Muscle of leg (tissue), 11 donors: Measurements from ENCODE around the gene NOTCH4. TPM values are rescaled to one million over a fixed set of nuclear protein-coding genes. Genes with fewer than 3 reads are reported as not detected.

Experiments used
- DNase-seq: peaks from one replicate; pipeline ENCODE4 v3.0.0; 2013
- H3K27ac ChIP-seq: one replicate; pipeline ENCODE4 v1.5.1; 2013; ENCODE audit warnings: mild to moderate bottlenecking, low read length, control low read depth
- H3K27me3 ChIP-seq: one replicate; pipeline ENCODE4 v1.6.1; 2013; ENCODE audit warnings: low read length; ENCODE audit not compliant: control insufficient read depth, insufficient read depth
- H3K36me3 ChIP-seq: one replicate; pipeline ENCODE4 v1.6.1; 2013; ENCODE audit warnings: low read length; ENCODE audit not compliant: control insufficient read depth, insufficient read depth
- H3K4me1 ChIP-seq: one replicate; pipeline ENCODE4 v1.6.1; 2013; ENCODE audit warnings: low read length; ENCODE audit not compliant: control insufficient read depth, insufficient read depth
- H3K4me3 ChIP-seq: one replicate; pipeline ENCODE4 v1.5.1; 2013; ENCODE audit warnings: low read length, control low read depth
- H3K9me3 ChIP-seq: replicated peaks from 2 replicates; pipeline ENCODE4 v1.6.1; 2013; ENCODE audit warnings: low read depth, low read length; ENCODE audit not compliant: control insufficient read depth
- WGBS: methylation state at CpG from one replicate; pipeline ENCODE4 v1.1.5; 2013; ENCODE audit warnings: missing lambda C conversion rate; ENCODE audit not compliant: insufficient coverage; 5-methylcytosine and 5-hydroxymethylcytosine counted together
- polyA plus RNA-seq, 8 donors: library from polyadenylated mRNA; unstranded; fragments of 120-200 nt; gene quantifications; one replicate each; pipeline versions ENCODE4 v1.2.1 to v1.2.3, GENCODE V29; 2013; ENCODE audit warnings: inconsistent platforms in 1 of 8, low replicate concordance in 1 of 8; ENCODE audit not compliant: insufficient read length in 8 of 8, insufficient read depth in 1 of 8
- total RNA-seq: library from RNA; stranded (reverse); fragments of 120-200 nt; gene quantifications from one replicate; pipeline ENCODE4 v1.2.4, GENCODE V29; 2013

The NOTCH4 gene
- total and polyA plus RNA-seq, 9 donors, result 14.0 to 30.4 (median 22.8) TPM

GRCh38 chr6:32175322-32175710 is 48.6 kb downstream of the NOTCH4 start:
- WGBS, result 17% methylated on average over 2 of the region's 2 CpGs
- H3K36me3 ChIP-seq, result peaks cover 22% of the 10 kb centered on the region
- peak overlapping the region; percentile 92 for H3K4me3 ChIP-seq
- H3K27ac ChIP-seq, result peak overlapping the region; percentile 76
- peaks cover 44% of the 10 kb centered on the region for H3K4me1 ChIP-seq
- no peaks in the 10 kb centered on the region for H3K27me3 ChIP-seq
- peak; percentile 36 for DNase-seq
- no peaks in the 10 kb centered on the region for H3K9me3 ChIP-seq

- Histone ChIP-seq H3K27ac (no peak overlapping the region), H3K4me1 (peaks cover 36% of the 10 kb centered on the region), H3K4me3 (no peak overlapping the region), H3K36me3 (peaks cover 26% of the 10 kb centered on the region), H3K27me3 (no peaks in the 10 kb centered on the region), H3K9me3 (no peaks in the 10 kb centered on the region)
- DNase-seq, result peak; percentile 4
- 100% methylated on average over 1 of the region's 1 CpG for WGBS
These were observed 49.5 kb downstream of the NOTCH4 start for GRCh38 chr6:32174416-32174815.

GRCh38 chr6:32173051-32173727 is 50.7 kb downstream of the NOTCH4 start:
- no peak overlapping the region for H3K4me3 ChIP-seq
- H3K36me3 ChIP-seq, result peaks cover 37% of the 10 kb centered on the region
- WGBS, result 80% methylated on average over 4 of the region's 4 CpGs
- no peaks in the 10 kb centered on the region for H3K9me3 ChIP-seq
- H3K4me1 ChIP-seq, result peaks cover 27% of the 10 kb centered on the region
- no peaks in the 10 kb centered on the region for H3K27me3 ChIP-seq
- no peak overlapping the region for H3K27ac ChIP-seq
- DNase-seq, result peak; percentile 6

- DNase-seq, result no peak
- H3K36me3 ChIP-seq, result peaks cover 57% of the 10 kb centered on the region
These were observed 52.6 kb downstream of the NOTCH4 start for GRCh38 chr6:32171234-32171633.

GRCh38 chr6:32170294-32170693 is 53.6 kb downstream of the NOTCH4 start:
- peak; percentile 3 for DNase-seq
- Histone ChIP-seq H3K4me3 (no peak overlapping the region), H3K9me3 (no peaks in the 10 kb centered on the region), H3K27me3 (no peaks in the 10 kb centered on the region), H3K4me1 (peaks cover 12% of the 10 kb centered on the region), H3K27ac (no peak overlapping the region), H3K36me3 (peaks cover 60% of the 10 kb centered on the region)
- 88% methylated on average over 3 of the region's 11 CpGs for WGBS

More at GRCh38 chr6:32171234-32171633, 52.6 kb downstream of the NOTCH4 start:
- no peaks in the 10 kb centered on the region for H3K9me3 ChIP-seq
- H3K27me3 ChIP-seq, result no peaks in the 10 kb centered on the region
- no peak overlapping the region for H3K27ac ChIP-seq
- H3K4me1 ChIP-seq, result peaks cover 16% of the 10 kb centered on the region
- no peak overlapping the region for H3K4me3 ChIP-seq
- WGBS, result 96% methylated on average over 6 of the region's 6 CpGs

GRCh38 chr6:32168807-32169591 is 54.9 kb downstream of the NOTCH4 start:
- Histone ChIP-seq H3K4me3 (no peak overlapping the region), H3K27me3 (no peaks in the 10 kb centered on the region), H3K36me3 (peaks cover 66% of the 10 kb centered on the region), H3K9me3 (no peaks in the 10 kb centered on the region), H3K4me1 (peaks cover 7% of the 10 kb centered on the region), H3K27ac (no peak overlapping the region)
- DNase-seq, result peak; percentile 4
- 90% methylated on average over 9 of the region's 11 CpGs for WGBS

GRCh38 chr6:32168350-32168749 is 55.5 kb downstream of the NOTCH4 start:
- peaks cover 68% of the 10 kb centered on the region for H3K36me3 ChIP-seq
- no peaks in the 10 kb centered on the region for H3K9me3 ChIP-seq
- no peaks in the 10 kb centered on the region for H3K27me3 ChIP-seq
- 100% methylated on average over 1 of the region's 2 CpGs for WGBS
- H3K4me3 ChIP-seq, result no peak overlapping the region
- H3K27ac ChIP-seq, result no peak overlapping the region
- peak; percentile 10 for DNase-seq
- H3K4me1 ChIP-seq, result peaks cover 7% of the 10 kb centered on the region

GRCh38 chr6:32167761-32168262 is 56.1 kb downstream of the NOTCH4 start:
- no peaks in the 10 kb centered on the region for H3K27me3 ChIP-seq
- 27% methylated on average over 4 of the region's 6 CpGs for WGBS
- peak; percentile 3 for DNase-seq
- H3K4me1 ChIP-seq, result peaks cover 5% of the 10 kb centered on the region
- no peak overlapping the region for H3K4me3 ChIP-seq
- no peaks in the 10 kb centered on the region for H3K9me3 ChIP-seq
- peak overlapping the region; percentile 20 for H3K27ac ChIP-seq
- H3K36me3 ChIP-seq, result peaks cover 67% of the 10 kb centered on the region

- Histone ChIP-seq H3K9me3 (no peaks in the 10 kb centered on the region), H3K27ac (peak overlapping the region; percentile 20), H3K4me1 (peaks cover 3% of the 10 kb centered on the region), H3K4me3 (no peak overlapping the region), H3K36me3 (peaks cover 73% of the 10 kb centered on the region), H3K27me3 (no peaks in the 10 kb centered on the region)
- 73% methylated on average over 28 of the region's 32 CpGs for WGBS
- DNase-seq, result peak; percentile 12
These were observed 56.6 kb downstream of the NOTCH4 start for GRCh38 chr6:32167154-32167760.
